ENCODE measurements around the gene PROM2. TPM values are rescaled to one million over a fixed set of nuclear protein-coding genes. Genes with fewer than 3 reads are reported as not detected.

The PROM2 gene
- total RNA-seq, 1 donor from 2014 or later = 5.1 TPM

GRCh38 chr2:95311815-95312542 is 37.7 kb downstream of the PROM2 start:
- TF ChIP-seq, protein P1, sequence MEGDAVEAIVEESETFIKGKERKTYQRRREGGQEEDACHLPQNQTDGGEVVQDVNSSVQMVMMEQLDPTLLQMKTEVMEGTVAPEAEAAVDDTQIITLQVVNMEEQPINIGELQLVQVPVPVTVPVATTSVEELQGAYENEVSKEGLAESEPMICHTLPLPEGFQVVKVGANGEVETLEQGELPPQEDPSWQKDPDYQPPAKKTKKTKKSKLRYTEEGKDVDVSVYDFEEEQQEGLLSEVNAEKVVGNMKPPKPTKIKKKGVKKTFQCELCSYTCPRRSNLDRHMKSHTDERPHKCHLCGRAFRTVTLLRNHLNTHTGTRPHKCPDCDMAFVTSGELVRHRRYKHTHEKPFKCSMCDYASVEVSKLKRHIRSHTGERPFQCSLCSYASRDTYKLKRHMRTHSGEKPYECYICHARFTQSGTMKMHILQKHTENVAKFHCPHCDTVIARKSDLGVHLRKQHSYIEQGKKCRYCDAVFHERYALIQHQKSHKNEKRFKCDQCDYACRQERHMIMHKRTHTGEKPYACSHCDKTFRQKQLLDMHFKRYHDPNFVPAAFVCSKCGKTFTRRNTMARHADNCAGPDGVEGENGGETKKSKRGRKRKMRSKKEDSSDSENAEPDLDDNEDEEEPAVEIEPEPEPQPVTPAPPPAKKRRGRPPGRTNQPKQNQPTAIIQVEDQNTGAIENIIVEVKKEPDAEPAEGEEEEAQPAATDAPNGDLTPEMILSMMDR (conservative IDR thresholded peaks at IDR 0.05; ENCODE audit: low read depth, low read length) = no peak
- DNase-seq (ENCODE audit: low read depth) = no peak
- no peak overlapping the region for H3K4me3 ChIP-seq (ENCODE audit: low read depth, low read length)

GRCh38 chr2:95312543-95313201 is 38.4 kb downstream of the PROM2 start:
- DNase-seq (ENCODE audit: low read depth) = no peak
- TF ChIP-seq, protein P1 (conservative IDR thresholded peaks at IDR 0.05; ENCODE audit: low read depth, low read length) = no peak
- H3K4me3 ChIP-seq (ENCODE audit: low read depth, low read length) = no peak overlapping the region

- DNase-seq (ENCODE audit: low read depth) = no peak
- TF ChIP-seq, protein P1 (conservative IDR thresholded peaks at IDR 0.05; ENCODE audit: low read depth, low read length) = no peak
- no peak overlapping the region for H3K4me3 ChIP-seq (ENCODE audit: low read depth, low read length)
Measured at GRCh38 chr2:95313296-95314131, 39.3 kb downstream of the PROM2 start.

DNA sequence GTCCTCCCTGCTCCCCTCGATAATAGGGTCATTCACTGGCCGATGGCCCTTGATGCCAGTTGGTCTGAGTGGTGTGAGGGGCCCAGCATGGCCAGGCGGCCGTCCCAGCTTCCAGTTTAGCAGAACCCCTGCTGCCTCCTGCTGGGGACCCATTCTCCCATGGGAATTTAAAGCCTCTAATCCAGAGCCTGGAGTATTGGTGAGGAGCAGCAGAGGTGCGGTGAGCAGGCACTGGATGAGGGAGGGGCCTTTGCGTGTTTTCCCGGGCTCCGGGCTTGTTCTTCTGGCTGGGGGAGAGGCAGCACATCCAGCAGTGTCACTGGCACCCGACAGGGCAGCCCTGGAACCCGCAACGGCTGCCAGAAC is 40.3 kb downstream of the PROM2 start:
- TF ChIP-seq, protein P1 (conservative IDR thresholded peaks at IDR 0.05; ENCODE audit: low read depth, low read length) = no peak
- H3K4me3 ChIP-seq (ENCODE audit: low read depth, low read length) = no peak overlapping the region
- no peak for DNase-seq (ENCODE audit: low read depth)

DNA sequence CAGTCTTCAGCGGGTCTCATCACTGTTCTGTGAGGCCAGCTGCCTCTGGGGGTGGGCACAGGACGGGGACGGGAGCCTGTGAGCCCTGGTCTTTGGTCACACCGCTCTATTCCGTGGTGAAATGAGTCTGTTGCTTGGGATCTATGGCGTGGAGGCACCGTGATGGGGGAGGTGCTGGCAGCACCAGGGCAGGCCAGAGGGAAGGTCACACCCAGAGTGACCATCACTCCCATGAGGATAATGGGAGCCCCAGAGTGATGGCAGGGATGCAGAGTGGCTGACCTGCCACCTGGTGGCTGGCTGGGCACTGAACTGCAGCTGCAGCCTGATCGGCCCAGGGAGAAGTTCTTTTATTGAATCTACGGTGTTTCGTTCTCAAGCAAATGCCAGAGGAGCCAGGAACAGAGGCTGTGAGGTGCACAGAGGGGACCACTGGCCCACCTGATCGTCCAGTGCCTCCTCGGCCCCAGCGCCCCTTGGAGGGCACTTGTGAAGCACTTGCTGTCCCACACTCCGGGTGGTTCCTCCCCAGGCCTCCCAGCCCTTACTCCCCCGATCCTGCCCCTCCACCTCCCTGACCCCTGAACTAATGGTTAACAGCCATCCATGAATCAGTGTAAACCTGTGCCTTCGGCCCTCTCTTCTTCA is 40.8 kb downstream of the PROM2 start:
- DNase-seq (ENCODE audit: low read depth) = no peak
- TF ChIP-seq, protein P1 (conservative IDR thresholded peaks at IDR 0.05; ENCODE audit: low read depth, low read length) = peak; percentile 94

GRCh38 chr2:95315801-95316411 is 41.7 kb downstream of the PROM2 start:
- TF ChIP-seq, protein P1 (conservative IDR thresholded peaks at IDR 0.05; ENCODE audit: low read depth, low read length) = no peak
- no peak overlapping the region for H3K4me3 ChIP-seq (ENCODE audit: low read depth, low read length)
- DNase-seq (ENCODE audit: low read depth) = peak; percentile 91

More for the DNA sequence above, 40.8 kb downstream of the PROM2 start:
- peak overlapping the region; percentile 18 for H3K4me3 ChIP-seq (ENCODE audit: low read depth, low read length)

Data from epithelial cell of proximal tubule (primary cell).